Right kidney (tissue), 1 donor: ENCODE results near the gene MISP.
A peak's percentile ranks its signal among the peaks of the same experiment; 100 is the strongest.

Experiments
- DNase-seq: peaks from one replicate; pipeline ENCODE4 v3.0.0-alpha.2; 2016

Gene MISP

DNA sequence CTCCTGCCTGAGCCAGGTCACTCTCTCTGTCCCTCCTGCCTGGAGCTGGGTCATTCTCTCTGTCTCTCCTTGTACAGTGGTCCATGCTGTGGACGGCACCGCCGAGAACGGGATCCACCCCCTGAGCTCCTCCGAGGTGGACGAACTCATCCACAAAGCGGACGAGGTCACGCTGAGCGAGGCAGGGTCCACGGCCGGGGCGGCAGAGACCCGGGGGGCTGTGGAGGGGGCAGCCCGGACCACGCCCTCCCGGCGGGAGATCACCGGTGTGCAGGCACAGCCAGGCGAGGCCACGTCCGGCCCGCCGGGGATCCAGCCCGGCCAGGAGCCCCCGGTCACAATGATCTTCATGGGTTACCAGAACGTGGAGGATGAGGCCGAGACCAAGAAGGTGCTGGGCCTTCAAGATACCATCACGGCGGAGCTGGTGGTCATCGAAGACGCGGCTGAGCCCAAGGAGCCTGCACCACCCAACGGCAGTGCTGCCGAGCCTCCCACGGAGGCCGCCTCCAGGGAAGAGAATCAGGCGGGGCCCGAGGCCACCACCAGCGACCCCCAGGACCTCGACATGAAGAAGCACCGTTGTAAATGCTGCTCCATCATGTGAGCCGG, 4.6 kb upstream of the MISP start:
- no peak for DNase-seq

DNA sequence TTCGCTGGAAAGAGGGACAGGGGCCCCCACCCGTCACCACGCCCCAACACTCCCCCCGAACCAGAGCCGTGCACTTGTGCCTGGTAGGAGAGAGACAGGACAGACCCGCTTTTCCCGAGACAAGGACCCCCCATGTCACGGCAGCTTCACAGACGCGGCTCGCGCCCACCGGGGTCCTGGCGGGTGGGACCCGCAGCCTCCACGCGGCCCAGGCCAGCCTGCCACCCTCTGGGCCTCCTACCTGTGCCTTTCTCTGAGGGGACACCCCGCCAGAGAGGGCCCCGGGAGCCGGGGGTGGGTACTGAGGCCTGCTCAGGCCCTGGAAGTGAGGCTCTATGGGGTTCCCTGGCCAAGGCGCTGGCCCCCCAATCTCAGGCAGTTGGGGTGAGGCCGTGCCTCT, 4.0 kb upstream of the MISP start:
- no peak for DNase-seq

DNA sequence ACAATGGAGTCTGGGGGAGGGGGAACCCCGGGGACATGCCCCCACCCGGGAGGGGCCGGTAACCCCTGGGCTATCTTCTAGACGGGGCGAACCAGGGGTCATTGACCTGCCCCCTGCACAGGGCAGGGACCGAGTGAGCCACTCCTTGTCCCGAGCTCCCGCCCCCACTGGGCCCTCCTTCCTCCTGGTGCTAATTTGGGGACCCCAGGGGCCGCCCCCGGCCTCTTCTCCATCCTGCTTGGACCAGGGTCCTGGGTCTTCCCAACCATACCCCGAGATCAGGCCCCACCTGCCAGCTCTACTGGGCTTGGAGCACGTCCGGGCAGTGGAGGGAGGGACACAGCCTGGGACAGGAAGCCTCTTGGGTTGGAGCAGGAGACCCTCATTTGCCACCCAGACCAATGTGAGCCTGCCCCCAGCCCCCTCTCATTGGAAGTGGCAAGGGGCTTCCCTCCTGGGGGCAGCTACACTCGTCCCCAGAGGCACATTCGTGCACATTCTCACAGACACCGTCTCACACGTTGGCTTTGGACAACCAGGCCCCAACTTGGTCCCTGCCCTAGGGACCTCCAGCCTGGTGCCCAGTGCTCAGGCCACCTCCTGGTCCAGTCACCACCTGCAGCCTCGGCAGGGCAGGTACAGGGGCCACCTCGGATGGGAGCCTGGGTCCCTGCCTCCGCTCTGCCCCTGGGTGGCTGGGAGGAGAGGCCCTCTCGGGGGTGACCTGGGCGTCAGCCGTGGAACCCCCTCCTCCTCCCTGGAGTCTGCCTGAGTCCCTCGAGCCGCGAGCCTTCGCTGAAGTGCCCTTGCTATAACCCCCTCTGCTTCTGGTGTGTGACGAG, 3.3 kb upstream of the MISP start:
- no peak for DNase-seq

DNA sequence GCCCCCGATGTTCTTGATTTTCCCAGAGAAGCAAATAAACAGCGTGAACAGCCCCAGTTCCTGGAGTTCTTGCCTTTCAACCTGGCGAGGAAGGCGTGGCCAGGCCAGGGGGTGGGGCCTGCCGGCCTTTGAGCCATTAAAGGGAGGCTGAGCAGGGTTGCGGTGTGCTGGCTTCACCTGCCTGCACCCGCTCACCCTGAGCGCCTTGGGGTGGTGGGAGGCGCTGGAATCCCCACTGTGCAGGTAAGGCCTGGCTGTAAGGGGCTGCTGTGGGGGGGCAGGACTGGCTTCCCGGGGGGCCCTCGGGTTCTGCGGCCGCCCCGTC, 2.7 kb upstream of the MISP start:
- DNase-seq, result no peak

DNA sequence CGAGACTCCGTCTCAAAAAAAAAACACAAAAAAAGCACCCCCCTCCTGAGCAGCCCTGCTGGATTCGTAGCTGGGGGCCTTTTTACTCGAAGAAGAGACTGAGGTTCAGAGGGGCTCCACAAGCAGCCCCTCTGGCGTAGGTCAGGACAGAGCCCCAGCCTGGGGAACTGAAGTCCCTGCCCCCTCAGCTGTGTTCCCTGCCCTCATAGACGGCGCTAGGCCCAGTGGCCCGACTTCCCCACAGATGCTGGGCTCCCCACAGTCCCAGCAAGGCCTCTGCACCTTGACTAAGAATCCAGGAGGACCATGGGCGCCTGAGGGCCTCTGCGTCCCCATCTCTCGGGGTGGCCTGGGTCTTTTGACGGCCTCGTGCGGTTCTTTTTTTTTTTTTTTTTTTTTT, 1.1 kb upstream of the MISP start:
- DNase-seq, result no peak

DNA sequence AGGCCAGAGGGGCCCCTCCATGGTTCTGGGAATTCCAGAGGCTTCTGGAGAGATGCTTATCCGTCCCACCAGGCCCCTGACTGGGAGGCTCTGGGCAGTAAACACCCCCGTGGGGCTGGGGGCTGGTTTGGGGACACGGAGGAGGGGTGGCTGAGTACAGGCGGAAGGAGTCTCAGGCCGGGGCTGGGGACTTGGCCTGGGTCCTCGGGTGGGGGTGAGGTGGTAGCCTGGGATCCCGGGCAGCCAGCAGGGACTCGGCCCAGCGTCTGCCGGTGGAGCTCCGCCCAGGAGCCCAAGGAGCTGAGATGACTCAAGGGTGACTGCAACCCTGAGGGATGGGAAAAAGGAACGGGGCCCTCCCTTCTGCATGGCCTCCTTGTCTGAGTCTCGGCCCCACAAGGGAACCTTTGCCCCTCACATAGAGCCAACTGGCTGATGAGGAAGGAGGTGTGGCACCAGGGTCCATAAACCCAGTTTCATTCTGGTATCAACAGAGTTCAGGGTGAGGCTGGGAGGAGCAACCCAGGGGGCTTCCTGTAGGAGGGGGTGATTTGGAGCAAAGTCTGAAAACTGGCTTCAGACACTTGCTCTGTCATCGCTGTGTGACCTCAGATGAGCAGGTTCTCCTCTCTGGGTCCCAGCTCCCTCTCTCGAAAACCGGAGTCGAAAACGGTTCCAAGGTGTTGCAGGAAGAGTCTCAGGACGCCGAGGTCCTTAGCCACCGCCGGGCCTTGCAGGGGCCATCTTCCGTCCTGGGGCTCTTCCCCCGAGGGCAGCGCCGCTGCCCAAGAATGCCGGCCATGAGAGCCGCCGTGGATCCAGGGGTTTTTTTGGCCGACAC, 809 bp downstream of the MISP start:
- no peak for DNase-seq

DNA sequence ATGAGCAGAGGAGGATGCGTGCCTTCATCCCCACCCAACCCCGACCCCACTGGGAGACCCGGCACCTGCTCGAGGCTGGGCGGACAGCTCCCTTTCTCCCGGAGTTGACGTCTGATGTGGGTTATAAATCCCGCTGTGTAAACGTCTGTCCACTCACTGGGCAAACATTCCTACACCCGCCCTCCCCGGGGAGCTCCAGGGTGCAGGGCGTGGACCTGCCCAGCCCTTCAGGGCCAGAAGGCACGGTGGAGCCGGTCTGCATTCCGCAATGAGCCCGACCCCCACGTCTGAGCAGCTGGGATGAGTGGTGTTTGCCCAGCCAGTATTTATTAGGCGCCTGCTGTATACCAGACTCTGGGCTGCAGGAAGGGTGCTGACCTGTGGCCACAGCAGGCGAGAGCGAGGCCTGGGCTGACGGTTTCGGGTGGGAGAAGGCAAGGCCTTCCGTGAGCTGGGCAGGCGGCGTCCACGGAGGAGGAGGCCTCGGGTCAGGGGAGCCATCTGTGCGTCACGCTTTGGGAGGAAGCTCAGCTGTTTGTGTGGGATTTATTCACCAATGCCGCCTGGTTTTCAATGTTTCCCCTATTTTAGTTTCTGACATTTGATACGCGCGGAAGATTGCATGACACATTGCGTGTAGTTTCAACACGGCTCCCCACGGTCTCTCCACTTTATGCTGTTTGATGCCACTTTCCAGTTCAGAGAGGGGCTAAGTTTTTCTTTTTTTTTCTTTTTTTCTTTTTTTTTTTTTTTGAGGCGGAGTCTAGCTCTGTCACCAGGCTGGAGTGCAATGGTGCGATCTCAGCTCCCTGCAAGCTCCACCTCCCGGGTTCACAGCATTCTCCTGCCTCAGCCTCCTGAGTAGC, 2.0 kb downstream of the MISP start:
- peak; percentile 82 for DNase-seq

DNA sequence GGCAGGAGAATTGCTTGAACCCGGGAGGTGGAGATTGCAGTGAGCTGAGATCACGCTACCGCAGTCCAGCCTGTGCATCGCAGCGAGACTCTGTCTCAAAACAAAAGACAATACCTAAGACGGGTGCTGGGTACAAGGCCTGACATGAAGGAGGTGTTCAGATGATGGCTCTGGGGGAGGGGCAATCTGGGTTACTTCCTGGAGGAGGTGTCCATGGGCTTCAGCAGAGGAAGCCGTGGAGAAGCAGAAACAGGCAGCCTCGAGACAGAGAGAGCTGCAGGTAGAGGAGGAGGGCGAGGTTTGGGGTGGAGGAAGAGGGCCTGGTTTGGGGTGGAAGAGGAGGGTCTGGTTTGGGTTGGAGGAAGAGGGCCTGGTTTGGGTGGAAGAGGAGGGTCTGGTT, 3.6 kb downstream of the MISP start:
- no peak for DNase-seq

DNA sequence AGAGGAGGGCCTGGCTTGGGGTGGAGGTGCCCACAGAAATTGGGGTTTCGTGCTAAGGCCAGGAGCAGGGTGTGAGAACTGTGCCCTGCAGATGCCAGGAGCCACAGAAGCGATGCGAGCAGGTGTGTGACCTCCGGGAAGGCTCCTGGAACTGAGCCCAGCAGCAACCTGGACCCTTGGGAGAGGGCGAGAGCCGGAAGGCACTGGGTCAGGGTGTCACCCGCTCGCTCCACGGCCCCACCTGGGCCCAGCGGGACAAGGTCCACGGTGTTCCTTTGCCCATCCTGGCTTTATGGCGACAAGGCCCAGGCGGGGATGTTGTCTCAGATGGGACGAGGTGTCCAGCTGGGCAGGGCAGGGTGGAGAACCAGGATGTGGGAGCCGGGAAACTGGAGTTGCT, 4.2 kb downstream of the MISP start:
- no peak for DNase-seq

DNA sequence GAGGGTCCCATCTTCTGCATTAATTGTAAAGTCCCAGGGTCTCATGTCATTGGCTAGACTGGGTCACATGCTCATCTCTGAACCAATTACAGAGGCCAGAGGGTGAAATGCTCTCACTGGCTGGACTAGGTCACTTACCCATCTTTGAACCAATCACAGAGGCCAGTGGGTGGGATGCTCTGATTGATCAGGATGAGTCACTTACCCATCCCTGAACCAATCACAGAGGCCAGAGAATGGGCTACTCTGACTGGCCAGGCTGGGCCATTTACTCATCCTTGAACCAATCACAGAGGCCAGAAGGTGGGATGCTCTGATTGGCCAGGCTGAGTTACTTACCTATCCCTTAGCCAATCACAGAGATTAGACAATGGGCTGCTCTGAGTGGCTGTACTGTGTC, 5.3 kb downstream of the MISP start:
- no peak for DNase-seq

DNA sequence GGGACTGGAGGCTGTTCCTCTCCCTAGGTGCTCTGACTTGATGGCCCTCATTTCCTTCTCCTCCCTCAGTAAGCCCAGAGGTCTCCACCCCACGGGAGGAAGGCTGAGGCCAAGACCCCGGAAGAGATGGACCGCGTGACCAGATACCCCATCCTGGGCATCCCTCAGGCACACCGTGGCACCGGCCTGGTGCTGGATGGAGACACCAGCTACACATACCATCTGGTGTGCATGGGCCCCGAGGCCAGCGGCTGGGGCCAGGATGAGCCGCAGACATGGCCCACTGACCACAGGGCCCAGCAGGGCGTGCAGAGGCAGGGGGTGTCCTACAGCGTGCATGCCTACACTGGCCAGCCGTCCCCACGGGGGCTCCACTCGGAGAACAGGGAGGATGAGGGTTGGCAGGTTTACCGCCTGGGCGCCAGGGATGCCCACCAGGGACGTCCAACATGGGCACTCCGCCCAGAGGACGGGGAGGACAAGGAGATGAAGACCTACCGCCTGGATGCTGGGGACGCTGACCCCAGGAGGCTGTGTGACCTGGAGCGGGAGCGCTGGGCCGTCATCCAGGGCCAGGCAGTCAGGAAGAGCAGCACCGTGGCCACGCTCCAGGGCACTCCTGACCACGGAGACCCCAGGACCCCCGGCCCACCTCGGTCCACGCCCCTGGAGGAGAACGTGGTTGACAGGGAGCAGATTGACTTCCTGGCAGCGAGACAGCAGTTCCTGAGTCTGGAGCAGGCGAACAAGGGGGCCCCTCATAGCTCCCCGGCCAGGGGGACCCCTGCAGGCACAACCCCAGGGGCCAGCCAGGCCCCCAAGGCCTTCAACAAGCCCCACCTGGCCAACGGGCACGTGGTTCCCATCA, 6.1 kb downstream of the MISP start:
- DNase-seq, result no peak

DNA sequence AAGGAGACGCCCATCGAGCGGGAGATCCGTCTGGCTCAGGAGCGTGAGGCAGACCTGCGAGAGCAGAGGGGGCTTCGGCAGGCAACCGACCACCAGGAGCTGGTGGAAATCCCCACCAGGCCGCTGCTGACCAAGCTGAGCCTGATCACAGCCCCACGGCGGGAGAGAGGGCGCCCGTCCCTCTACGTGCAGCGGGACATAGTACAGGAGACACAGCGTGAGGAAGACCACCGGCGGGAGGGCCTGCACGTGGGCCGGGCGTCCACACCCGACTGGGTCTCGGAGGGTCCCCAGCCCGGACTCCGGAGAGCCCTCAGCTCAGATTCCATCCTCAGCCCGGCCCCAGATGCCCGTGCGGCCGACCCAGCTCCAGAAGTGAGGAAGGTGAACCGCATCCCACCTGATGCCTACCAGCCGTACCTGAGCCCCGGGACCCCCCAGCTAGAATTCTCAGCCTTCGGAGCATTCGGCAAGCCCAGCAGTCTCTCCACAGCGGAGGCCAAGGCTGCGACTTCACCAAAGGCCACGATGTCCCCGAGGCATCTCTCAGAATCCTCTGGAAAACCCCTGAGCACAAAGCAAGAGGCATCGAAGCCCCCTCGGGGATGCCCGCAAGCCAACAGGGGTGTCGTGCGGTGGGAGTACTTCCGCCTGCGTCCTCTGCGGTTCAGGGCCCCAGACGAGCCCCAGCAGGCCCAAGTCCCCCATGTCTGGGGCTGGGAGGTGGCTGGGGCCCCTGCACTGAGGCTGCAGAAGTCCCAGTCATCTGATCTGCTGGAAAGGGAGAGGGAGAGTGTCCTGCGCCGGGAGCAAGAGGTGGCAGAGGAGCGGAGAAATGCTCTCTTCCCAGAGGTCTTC, 7.1 kb downstream of the MISP start:
- no peak for DNase-seq

DNA sequence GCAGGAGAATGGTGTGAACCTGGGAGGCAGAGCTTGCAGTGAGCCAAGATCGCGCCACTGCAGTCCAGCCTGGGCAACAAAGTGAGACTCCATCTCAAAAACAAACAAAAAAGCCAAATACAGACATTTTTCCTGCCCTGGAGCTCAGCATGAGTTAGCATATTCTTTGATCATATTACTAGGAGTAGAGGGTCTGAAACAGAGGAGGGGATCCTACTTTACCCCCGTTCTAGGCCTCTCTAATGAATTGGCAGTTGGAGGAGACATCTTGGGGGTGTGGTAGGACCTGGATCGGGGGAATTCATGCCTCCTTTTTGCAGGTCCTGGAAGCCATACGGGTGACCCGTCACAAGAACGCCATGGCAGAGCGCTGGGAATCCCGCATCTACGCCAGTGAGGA, 12.3 kb downstream of the MISP start:
- DNase-seq, result no peak

DNA sequence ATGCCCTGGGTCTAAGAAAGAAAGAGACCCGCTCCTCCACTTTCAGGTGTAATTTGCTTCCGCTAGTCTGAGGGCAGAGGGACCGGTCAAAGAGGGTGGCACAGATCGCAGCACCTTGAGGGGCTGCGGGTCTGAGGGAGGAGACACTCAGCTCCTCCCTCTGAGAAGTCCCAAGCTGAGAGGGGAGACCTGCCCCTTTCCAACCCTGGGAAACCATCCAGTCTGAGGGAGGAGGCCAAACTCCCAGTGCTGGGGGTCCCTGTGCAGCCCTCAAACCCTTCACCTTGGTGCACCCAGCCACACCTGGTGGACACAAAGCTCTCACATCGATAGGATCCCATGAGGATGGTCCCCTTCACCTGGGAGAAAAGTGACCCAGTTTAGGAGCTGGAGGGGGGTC, 13.0 kb downstream of the MISP start:
- no peak for DNase-seq

DNA sequence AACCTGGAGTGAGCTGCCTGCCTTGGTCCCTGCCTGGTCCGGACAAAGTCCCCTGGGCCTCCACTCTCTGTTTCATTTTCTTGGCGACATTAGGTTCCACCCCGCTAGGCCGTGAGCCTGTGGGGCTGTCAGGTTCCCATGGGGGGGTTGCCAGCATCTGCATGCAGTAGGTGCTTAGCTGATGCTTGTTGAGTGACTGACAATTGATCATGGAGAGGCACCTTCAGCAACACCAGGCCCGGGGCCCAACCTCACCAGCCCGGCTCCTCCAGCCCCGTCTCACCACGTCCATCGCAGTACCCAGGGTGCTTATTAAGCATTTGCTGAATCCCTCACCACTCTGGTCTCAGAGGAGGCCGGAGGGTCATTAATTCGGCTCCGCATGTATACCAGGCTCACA, 13.4 kb downstream of the MISP start:
- DNase-seq, result no peak

DNA sequence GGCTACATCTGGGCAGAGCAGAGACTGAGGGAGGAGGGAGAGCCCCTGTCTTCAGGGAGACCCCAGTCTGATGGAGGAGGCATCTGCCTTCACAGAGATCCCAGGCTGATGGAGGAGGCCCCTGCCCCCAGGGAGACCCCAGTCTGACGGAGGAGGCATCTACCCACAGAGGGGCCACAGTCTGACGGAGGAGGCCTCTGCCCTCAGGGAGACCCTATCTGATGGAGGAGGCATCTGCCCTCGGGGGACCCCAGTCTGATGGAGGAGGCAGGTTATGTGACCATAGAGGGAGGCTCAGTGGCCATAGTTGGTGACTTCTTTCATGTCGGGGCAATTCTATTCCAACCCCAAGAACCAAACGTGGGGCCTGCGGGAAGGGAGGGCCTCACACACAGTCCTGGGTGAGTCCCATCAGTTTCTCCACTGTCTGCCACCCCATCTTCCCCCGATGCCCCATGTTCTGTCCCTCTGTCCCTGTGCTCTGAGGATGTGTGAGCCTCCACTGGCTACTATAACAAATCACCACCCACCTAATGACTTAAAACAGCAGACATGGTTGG, 14.3 kb downstream of the MISP start:
- no peak for DNase-seq

DNA sequence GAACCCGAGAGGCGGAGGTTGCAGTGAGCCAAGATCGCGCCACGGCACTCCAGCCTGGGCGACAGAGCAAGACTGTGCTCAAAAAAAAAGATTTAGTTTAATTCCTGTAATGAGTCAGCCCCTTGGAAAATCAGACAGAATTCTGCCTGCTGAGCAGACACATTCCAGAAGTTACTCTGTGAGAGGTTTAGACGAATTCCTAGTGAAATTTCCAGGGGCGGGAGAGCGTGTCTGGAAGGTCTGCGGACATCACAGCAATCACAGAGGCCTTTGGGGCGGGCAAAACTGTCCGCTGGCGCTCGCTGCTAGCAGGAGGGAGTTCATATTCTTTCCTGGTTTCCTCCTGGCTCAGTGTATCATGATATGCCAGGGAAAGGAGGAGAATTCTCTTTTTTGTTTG, 17.5 kb downstream of the MISP start:
- no peak for DNase-seq

DNA sequence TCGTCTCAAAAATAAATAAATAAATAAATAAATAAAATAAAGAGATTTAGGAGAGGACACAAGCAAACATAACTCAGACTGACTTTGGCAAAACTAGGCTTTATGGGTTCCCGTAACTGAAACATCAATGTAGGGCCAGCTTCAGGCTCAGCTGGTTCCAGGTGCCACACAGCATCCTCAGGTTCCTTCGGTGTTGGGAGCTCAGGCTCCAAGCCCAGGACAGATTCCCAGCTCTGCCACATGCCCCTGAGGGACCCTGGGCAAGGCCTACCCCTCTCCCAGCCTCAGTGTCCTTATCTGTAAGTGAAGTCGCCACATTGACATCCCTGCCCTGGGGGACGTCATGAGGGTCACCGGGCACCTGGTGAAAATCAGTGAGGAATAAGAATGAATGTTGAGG, 18.7 kb downstream of the MISP start:
- DNase-seq, result no peak

DNA sequence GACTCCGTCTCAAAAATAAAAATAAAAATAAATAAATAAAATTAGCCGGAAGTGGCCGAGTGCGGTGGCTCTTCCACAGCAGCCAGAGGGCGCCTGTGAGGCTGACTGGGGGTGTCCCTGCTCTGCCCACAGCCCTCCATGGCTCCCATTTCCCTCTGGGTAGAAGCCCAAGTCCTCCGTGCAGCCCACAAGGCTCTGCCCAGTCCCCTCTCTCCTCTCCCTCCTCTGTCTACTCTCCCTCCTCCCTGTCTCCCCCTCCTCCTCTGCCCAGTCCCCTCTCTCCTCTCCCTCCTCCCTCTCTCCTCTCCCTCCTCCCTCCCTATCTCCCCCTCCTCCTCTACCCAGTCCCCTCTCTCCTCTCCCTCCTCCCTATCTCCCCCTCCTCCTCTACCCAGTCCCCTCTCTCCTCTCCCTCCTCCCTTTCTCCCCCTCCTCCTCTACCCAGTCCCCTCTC, 20.4 kb downstream of the MISP start:
- DNase-seq, result no peak

DNA sequence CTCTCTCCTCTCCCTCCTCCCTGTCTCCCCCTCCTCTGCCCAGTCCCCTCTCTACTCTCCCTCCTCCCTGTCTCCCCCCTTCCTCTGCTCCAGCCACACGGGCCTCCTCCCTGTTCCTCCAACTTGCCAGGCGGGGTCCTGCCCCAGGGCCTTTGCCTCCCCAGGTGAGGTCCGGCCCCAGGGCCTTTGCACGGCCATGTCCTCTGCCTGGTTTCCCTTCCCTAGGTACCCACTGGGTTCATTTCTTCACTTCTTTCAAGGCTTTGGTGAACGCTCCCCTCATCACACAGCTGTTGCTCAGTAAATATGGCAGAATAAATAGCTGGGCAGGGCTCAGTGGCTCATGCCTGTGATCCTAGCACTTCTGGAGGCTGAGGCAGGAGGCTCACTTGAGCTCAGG, 21.2 kb downstream of the MISP start:
- DNase-seq, result no peak
